HG03103 (cell line): ENCODE results near the gene KRT17.
"Not testable (repeated sequence)": the region's sequence is repeated elsewhere in the genome, so short reads cannot be mapped to it uniquely, and the experiment has no call there.

Source experiments
- ATAC-seq: cut with Tn5 transposase; IDR thresholded peaks from one replicate; pipeline ENCODE4 v1.9.1; 2021; ENCODE audit warnings: low read depth; ENCODE audit not compliant: unreplicated experiment

KRT17 gene

GRCh38 chr17:41621916-41622315, 2.5 kb downstream of the KRT17 start:
- ATAC-seq, result no peak

GRCh38 chr17:41621435-41621817, 2.9 kb downstream of the KRT17 start:
- not testable (repeated sequence) for ATAC-seq

- ATAC-seq, result no peak
Measured at GRCh38 chr17:41620583-41621434, 3.6 kb downstream of the KRT17 start.

GRCh38 chr17:41619927-41620582, 4.3 kb downstream of the KRT17 start:
- ATAC-seq, result not testable (repeated sequence)

- no peak for ATAC-seq
Measured at GRCh38 chr17:41619036-41619926, 5.1 kb downstream of the KRT17 start.

GRCh38 chr17:41618341-41619035, 5.9 kb downstream of the KRT17 start:
- no peak for ATAC-seq

GRCh38 chr17:41617698-41618097, 6.7 kb downstream of the KRT17 start:
- no peak for ATAC-seq

GRCh38 chr17:41617136-41617535, 7.2 kb downstream of the KRT17 start:
- ATAC-seq, result no peak

- ATAC-seq, result not testable (repeated sequence)
Measured at GRCh38 chr17:41616486-41616885, 7.9 kb downstream of the KRT17 start.

GRCh38 chr17:41615454-41615853, 8.9 kb downstream of the KRT17 start:
- no peak for ATAC-seq

- ATAC-seq, result not testable (repeated sequence)
Measured at GRCh38 chr17:41614767-41615166, 9.6 kb downstream of the KRT17 start.

GRCh38 chr17:41614098-41614497, 10.3 kb downstream of the KRT17 start:
- no peak for ATAC-seq

- no peak for ATAC-seq
Measured at GRCh38 chr17:41613277-41614082, 10.9 kb downstream of the KRT17 start.

GRCh38 chr17:41612376-41613160, 11.8 kb downstream of the KRT17 start, which contains the start of gene KRT16:
KRT16 (minus strand) TSS chr17:41612767; CDS start chr17:41612688, 79 bp downstream.
- not testable (repeated sequence) for ATAC-seq

GRCh38 chr17:41610965-41611640, 13.3 kb downstream of the KRT17 start:
- no peak for ATAC-seq

GRCh38 chr17:41610061-41610517, 14.3 kb downstream of the KRT17 start:
- ATAC-seq, result not testable (repeated sequence)

GRCh38 chr17:41606930-41607329, 17.4 kb downstream of the KRT17 start:
- not testable (repeated sequence) for ATAC-seq

- ATAC-seq, result no peak
Measured at GRCh38 chr17:41602524-41602923, 21.9 kb downstream of the KRT17 start.
